Smooth muscle cell (in vitro differentiated cells): Measurements from ENCODE around the gene ATP1B3. TPM values are rescaled to one million over a fixed set of nuclear protein-coding genes. Genes with fewer than 3 reads are reported as not detected.

Experiments used
- DNase-seq: peaks from one replicate; lab custom pipeline; 2025; ENCODE audit not compliant: unreplicated experiment; lab: John Stamatoyannopoulos, UW
- H2AFZ ChIP-seq: fragments of 200-600 bp; sonication (generic); 2 replicates; pipeline ENCODE4 v1.6.0; 2016; ENCODE audit warnings: antibody characterized with exemption, low read depth, mild to moderate bottlenecking
- H3F3A ChIP-seq: fragments of 200-600 bp; sonication (generic); 2 replicates; pipeline ENCODE4 v1.6.0; 2017; ENCODE audit warnings: antibody characterized with exemption, low read depth
- H3K27ac ChIP-seq: fragments of 200-600 bp; sonication (generic); 2 replicates; pipeline ENCODE4 v1.5.1; 2016; ENCODE audit warnings: low read depth, mild to moderate bottlenecking
- H3K27me3 ChIP-seq: fragments of 200-600 bp; sonication (generic); 2 replicates; pipeline ENCODE4 v1.6.1; 2016; ENCODE audit warnings: low read depth, mild to moderate bottlenecking
- H3K36me3 ChIP-seq: fragments of 200-600 bp; sonication (generic); 2 replicates; pipeline ENCODE4 v1.5.1; 2016; ENCODE audit warnings: low read depth
- H3K4me1 ChIP-seq: fragments of 200-600 bp; sonication (generic); 2 replicates; pipeline ENCODE4 v1.5.1; 2016; ENCODE audit warnings: low read depth
- H3K4me2 ChIP-seq: fragments of 200-600 bp; sonication (generic); 2 replicates; pipeline ENCODE4 v1.6.0; 2016; ENCODE audit warnings: mild to moderate bottlenecking
- H3K4me3 ChIP-seq: fragments of 200-600 bp; sonication (generic); 2 replicates; pipeline ENCODE4 v1.5.1; 2016; ENCODE audit warnings: mild to moderate bottlenecking
- H3K79me2 ChIP-seq: fragments of 200-600 bp; sonication (generic); 2 replicates; pipeline ENCODE4 v1.6.0; 2016; ENCODE audit warnings: low read depth, mild to moderate bottlenecking
- H3K9ac ChIP-seq: fragments of 200-600 bp; sonication (generic); 2 replicates; pipeline ENCODE4 v1.6.0; 2016; ENCODE audit warnings: low read depth
- H3K9me3 ChIP-seq: fragments of 200-600 bp; sonication (generic); replicated peaks from 2 replicates; pipeline ENCODE4 v1.5.1; 2016; ENCODE audit warnings: low read depth
- H4K20me1 ChIP-seq: fragments of 200-600 bp; sonication (generic); 2 replicates; pipeline ENCODE4 v1.6.0; 2016; ENCODE audit warnings: low read depth
- CTCF ChIP-seq: fragments of 200-600 bp; sonication (generic); IDR thresholded peaks from 2 replicates; pipeline ENCODE4 v1.5.1; 2017; ENCODE audit warnings: borderline replicate concordance, mild to moderate bottlenecking, antibody characterized with exemption; ENCODE audit not compliant: insufficient read depth, poor library complexity, severe bottlenecking
- whole genome bisulfite sequencing: methylation state at CpG from one replicate; pipeline ENCODE4 v1.1.7; 2016; ENCODE audit warnings: low lambda C conversion rate; 5-methylcytosine and 5-hydroxymethylcytosine counted together
- polyA plus RNA-seq: library from polyadenylated mRNA; unstranded; fragments of >200 nt; fragmentation: Nextera tagmentation; extraction: Ambion mirVana; gene quantifications from 2 replicates; pipeline ENCODE4 v1.2.1, GENCODE V29; 2016
- total RNA-seq: library from RNA; depleted of rRNA; stranded (reverse); fragments of >200 nt; gene quantifications from 2 replicates; pipeline ENCODE4 v1.2.3, GENCODE V29; 2014

The ATP1B3 gene
- total and polyA plus RNA-seq, 2 experiments from 2014 or later = 89.2 to 250 TPM

- H2AFZ ChIP-seq = peak overlapping the region; percentile 96
- peak overlapping the region; percentile 90 for H3K9ac ChIP-seq
- TF ChIP-seq CTCF = peak; percentile 75
- peaks cover 19% of the 10 kb centered on the region for H3K4me1 ChIP-seq
- DNase-seq = peak; percentile 51
- peaks cover 3% of the 10 kb centered on the region for H3F3A ChIP-seq
- WGBS = 2% methylated on average over 19 of the region's 19 CpGs
- peaks cover 22% of the 10 kb centered on the region for H4K20me1 ChIP-seq
- H3K4me2 ChIP-seq = peak overlapping the region; percentile 91
- no peaks in the 10 kb centered on the region for H3K9me3 ChIP-seq
- H3K36me3 ChIP-seq = no peaks in the 10 kb centered on the region
- H3K4me3 ChIP-seq = peak overlapping the region; percentile 99
- H3K27me3 ChIP-seq = no peaks in the 10 kb centered on the region
- peak overlapping the region; percentile 96 for H3K27ac ChIP-seq
- H3K79me2 ChIP-seq = peaks cover 33% of the 10 kb centered on the region
Measured at GRCh38 chr3:141875374-141875892, 1.0 kb upstream of the ATP1B3 start.

DNA sequence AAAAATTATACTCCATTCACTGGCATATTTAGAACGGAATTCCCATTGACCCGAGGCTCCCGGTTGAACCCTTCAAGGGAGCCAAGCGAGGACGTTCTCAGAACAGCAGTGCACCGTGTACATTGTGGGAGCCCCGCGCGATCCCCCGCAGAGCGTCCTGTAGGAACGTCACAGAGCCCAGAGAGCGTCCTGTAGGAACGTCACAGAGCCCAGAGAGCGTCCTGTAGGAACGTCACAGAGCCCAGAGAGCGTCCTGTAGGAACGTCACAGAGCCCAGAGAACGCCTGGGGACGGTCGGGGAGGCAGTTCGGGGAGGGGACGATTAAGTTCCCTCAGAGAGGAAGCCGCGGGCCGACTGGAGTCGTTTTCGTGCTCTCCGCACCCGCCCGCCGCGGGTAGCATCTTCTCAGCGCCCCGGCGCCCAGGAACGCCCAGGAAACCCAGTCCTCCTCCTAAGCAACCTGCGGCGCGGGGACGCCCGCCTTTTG, 506 bp upstream of the ATP1B3 start:
- Histone ChIP-seq H3K79me2 (peaks cover 38% of the 10 kb centered on the region), H3K4me3 (peak overlapping the region; percentile 99), H2AFZ (peak overlapping the region; percentile 96), H3K9ac (peak overlapping the region; percentile 90), H3F3A (peaks cover 3% of the 10 kb centered on the region), H3K27ac (peak overlapping the region; percentile 96), H3K4me2 (peak overlapping the region; percentile 91), H3K27me3 (no peaks in the 10 kb centered on the region), H3K9me3 (no peaks in the 10 kb centered on the region), H3K36me3 (no peaks in the 10 kb centered on the region), H4K20me1 (peaks cover 27% of the 10 kb centered on the region), H3K4me1 (peaks cover 19% of the 10 kb centered on the region)
- DNase-seq = peak; percentile 46
- no peak for TF ChIP-seq CTCF
- under 1% methylated on average over 29 of the region's 42 CpGs for WGBS

DNA sequence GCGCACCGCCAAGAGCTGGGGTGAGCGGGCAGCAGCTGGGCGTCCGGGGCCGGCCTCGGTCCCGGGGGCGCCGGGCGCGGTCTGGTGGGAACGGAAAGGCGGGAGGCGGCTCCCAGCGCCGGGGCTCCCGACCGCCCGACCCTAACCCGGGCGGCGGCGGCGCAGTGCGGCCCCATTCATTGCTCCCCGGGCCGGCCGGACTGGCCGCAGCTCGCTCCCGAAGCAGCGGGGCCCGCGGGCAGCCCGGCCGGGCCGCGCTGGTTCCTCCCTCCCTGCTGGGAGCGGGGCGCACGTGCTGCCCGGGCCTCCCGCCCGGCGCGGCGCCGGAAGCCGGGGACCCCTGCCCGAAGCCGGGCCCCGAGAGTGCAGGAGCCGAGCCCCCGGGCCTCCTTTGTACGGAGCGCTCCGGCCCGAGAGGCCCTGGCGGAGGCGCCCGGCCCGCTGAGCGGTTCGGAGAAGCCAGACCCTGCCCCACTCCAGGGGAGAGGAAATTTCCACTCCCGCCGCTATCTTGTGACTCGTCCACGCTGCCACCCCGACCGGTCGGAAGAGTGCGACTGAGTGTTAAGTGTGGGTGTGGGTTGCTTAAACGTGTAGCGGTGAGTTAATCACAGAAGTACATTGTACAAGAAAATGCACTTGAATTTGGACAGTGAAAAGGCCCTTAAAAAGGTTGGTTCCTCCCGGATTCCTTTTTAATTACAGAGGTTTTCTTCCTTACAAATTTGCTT, 613 bp downstream of the ATP1B3 start:
- Histone ChIP-seq H3K27me3 (no peaks in the 10 kb centered on the region), H3K79me2 (peaks cover 49% of the 10 kb centered on the region), H3K9me3 (no peaks in the 10 kb centered on the region), H3K36me3 (no peaks in the 10 kb centered on the region), H3F3A (peaks cover 3% of the 10 kb centered on the region), H3K9ac (peak overlapping the region; percentile 89), H2AFZ (peak overlapping the region; percentile 88), H3K27ac (peak overlapping the region; percentile 96), H4K20me1 (peaks cover 35% of the 10 kb centered on the region), H3K4me3 (peak overlapping the region; percentile 99), H3K4me1 (peaks cover 19% of the 10 kb centered on the region), H3K4me2 (peak overlapping the region; percentile 97)
- DNase-seq = peak; percentile 36
- no peak for TF ChIP-seq CTCF
- WGBS = 1% methylated on average over 55 of the region's 76 CpGs

GRCh38 chr3:141877911-141878310, 1.5 kb downstream of the ATP1B3 start:
- H3K27me3 ChIP-seq = no peaks in the 10 kb centered on the region
- TF ChIP-seq CTCF = no peak
- peaks cover 3% of the 10 kb centered on the region for H3F3A ChIP-seq
- H3K4me3 ChIP-seq = peak overlapping the region; percentile 99
- H4K20me1 ChIP-seq = peaks cover 43% of the 10 kb centered on the region
- peak overlapping the region; percentile 97 for H3K4me2 ChIP-seq
- no peaks in the 10 kb centered on the region for H3K9me3 ChIP-seq
- WGBS = 0% methylated on average over 3 of the region's 3 CpGs
- H3K36me3 ChIP-seq = no peaks in the 10 kb centered on the region
- H3K79me2 ChIP-seq = peaks cover 58% of the 10 kb centered on the region
- peak overlapping the region; percentile 96 for H3K27ac ChIP-seq
- peak overlapping the region; percentile 89 for H3K9ac ChIP-seq
- H3K4me1 ChIP-seq = peaks cover 19% of the 10 kb centered on the region
- no peak overlapping the region for H2AFZ ChIP-seq
- no peak for DNase-seq
